ENCODE measurements around the gene SPOCK2. TPM values are rescaled to one million over a fixed set of nuclear protein-coding genes. Genes with fewer than 3 reads are reported as not detected.

The SPOCK2 gene
- total and polyA plus RNA-seq, 8 donors = 0.59 to 2.1 (median 1.6) TPM

- H3K27me3 ChIP-seq = peaks cover 0 to 17% (median 4%) of the 10 kb centered on the region in 4 donors
- ATAC-seq (peak; percentile 28 to 55 (median 48)), DNase-seq (peak in 1 of 6 donors; percentile 77), FAIRE-seq (no peak)
- H3K4me1 ChIP-seq = peaks cover 0 to 10% (median 9%) of the 10 kb centered on the region in 3 donors
- H3K36me3 ChIP-seq = no peaks in the 10 kb centered on the region
- intact Hi-C loops (cut with DNase I) = no loop called here
- H3K4me3 ChIP-seq = peak overlapping the region in 3 of 4 donors; percentile 14 to 39 (median 24)
- TF ChIP-seq CTCF (IDR thresholded peaks at IDR 0.05) = no peak
- 50 to 51% methylated on average over 61 of the region's 61 CpGs for WGBS, 2 donors
- H3K27ac ChIP-seq = no peak overlapping the region
- H3K9me3 ChIP-seq = no peaks in the 10 kb centered on the region
Measured at GRCh38 chr10:72086466-72087391, 1.6 kb downstream of the SPOCK2 start.

GRCh38 chr10:72085864-72086465 is 2.4 kb downstream of the SPOCK2 start:
- H3K4me3 ChIP-seq = no peak overlapping the region
- H3K27ac ChIP-seq = no peak overlapping the region
- DNase-seq (no peak), FAIRE-seq (no peak), ATAC-seq (no peak)
- H3K27me3 ChIP-seq = peaks cover 0 to 14% (median 4%) of the 10 kb centered on the region in 4 donors
- no peaks in the 10 kb centered on the region for H3K36me3 ChIP-seq
- intact Hi-C loops (cut with DNase I) = no loop called here
- no peak for TF ChIP-seq CTCF (IDR thresholded peaks at IDR 0.05)
- 85 to 88% methylated on average over 1 of the region's 1 CpG for WGBS, 2 donors
- H3K9me3 ChIP-seq = no peaks in the 10 kb centered on the region
- H3K4me1 ChIP-seq = peaks cover 0 to 10% (median 9%) of the 10 kb centered on the region in 3 donors

GRCh38 chr10:72085166-72085565 is 3.2 kb downstream of the SPOCK2 start:
- intact Hi-C loops (cut with DNase I) = no loop called here
- Histone ChIP-seq H3K4me3 (no peak overlapping the region), H3K9me3 (no peaks in the 10 kb centered on the region), H3K27ac (no peak overlapping the region), H3K4me1 (peaks cover 0 to 10% (median 9%) of the 10 kb centered on the region in 3 donors), H3K36me3 (no peaks in the 10 kb centered on the region), H3K27me3 (peaks cover 0 to 14% (median 4%) of the 10 kb centered on the region in 4 donors)
- no peak for TF ChIP-seq CTCF (IDR thresholded peaks at IDR 0.05)
- FAIRE-seq (no peak), ATAC-seq (no peak), DNase-seq (no peak)
- WGBS, 2 donors = 93 to 97% methylated on average over 6 of the region's 6 CpGs

GRCh38 chr10:72083790-72084459 is 4.4 kb downstream of the SPOCK2 start:
- 91 to 93% methylated on average over 16 of the region's 16 CpGs for WGBS, 2 donors
- no peak for TF ChIP-seq CTCF (IDR thresholded peaks at IDR 0.05)
- intact Hi-C loops (cut with DNase I) = no loop called here
- H3K4me3 ChIP-seq = no peak overlapping the region
- H3K27ac ChIP-seq = no peak overlapping the region
- no peak for FAIRE-seq
- peaks cover 0 to 10% (median 9%) of the 10 kb centered on the region in 3 donors for H3K4me1 ChIP-seq
- peaks cover 0 to 14% (median 4%) of the 10 kb centered on the region in 4 donors for H3K27me3 ChIP-seq
- no peak for DNase-seq
- ATAC-seq = no peak
- H3K9me3 ChIP-seq = no peaks in the 10 kb centered on the region
- H3K36me3 ChIP-seq = no peaks in the 10 kb centered on the region
